Measurements from ENCODE around the gene GLUD1.
"Not testable (repeated sequence)": the region's sequence is repeated elsewhere in the genome, so short reads cannot be mapped to it uniquely, and the experiment has no call there.

Gene GLUD1

GRCh38 chr10:87094373-87095235 lies at the start of gene GLUD1, which contains the start of gene SHLD2:
TSS of gene GLUD1 (minus strand) at chr10:87094843. CDS start at chr10:87094769, 74 bp downstream.
TSS of gene SHLD2 (plus strand) at chr10:87095206. CDS start at chr10:87151355, 56,149 bp downstream.
- peak; percentile 94 for DNase-seq (ENCODE audit: low spot score)

- not testable (repeated sequence) for DNase-seq (ENCODE audit: low spot score)
These were observed 48.4 kb upstream of the GLUD1 start for GRCh38 chr10:87143109-87143418.

GRCh38 chr10:87142230-87143108 lies 47.8 kb upstream of the GLUD1 start:
- not testable (repeated sequence) for DNase-seq (ENCODE audit: low spot score)

GRCh38 chr10:87137478-87137877 lies 42.8 kb upstream of the GLUD1 start:
- not testable (repeated sequence) for DNase-seq (ENCODE audit: low spot score)

GRCh38 chr10:87134440-87134839 lies 39.8 kb upstream of the GLUD1 start:
- not testable (repeated sequence) for DNase-seq (ENCODE audit: low spot score)

- DNase-seq (ENCODE audit: low spot score), result not testable (repeated sequence)
These were observed 39.3 kb upstream of the GLUD1 start for GRCh38 chr10:87133936-87134335.

- not testable (repeated sequence) for DNase-seq (ENCODE audit: low spot score)
These were observed 37.5 kb upstream of the GLUD1 start for GRCh38 chr10:87132176-87132575.

- DNase-seq (ENCODE audit: low spot score), result not testable (repeated sequence)
These were observed 33.0 kb upstream of the GLUD1 start for GRCh38 chr10:87127607-87128156.

- DNase-seq (ENCODE audit: low spot score), result not testable (repeated sequence)
These were observed 32.4 kb upstream of the GLUD1 start for GRCh38 chr10:87127048-87127447.

- not testable (repeated sequence) for DNase-seq (ENCODE audit: low spot score)
These were observed 28.7 kb upstream of the GLUD1 start for GRCh38 chr10:87123351-87123750.

GRCh38 chr10:87119029-87119428 lies 24.4 kb upstream of the GLUD1 start:
- not testable (repeated sequence) for DNase-seq (ENCODE audit: low spot score)

- DNase-seq (ENCODE audit: low spot score), result not testable (repeated sequence)
These were observed 23.5 kb upstream of the GLUD1 start for GRCh38 chr10:87118122-87118521.

- DNase-seq (ENCODE audit: low spot score), result no peak
These were observed 10.9 kb upstream of the GLUD1 start for GRCh38 chr10:87105446-87106124.

GRCh38 chr10:87104727-87105126 lies 10.1 kb upstream of the GLUD1 start:
- DNase-seq (ENCODE audit: low spot score), result not testable (repeated sequence)

- no peak for DNase-seq (ENCODE audit: low spot score)
These were observed 7.4 kb upstream of the GLUD1 start for GRCh38 chr10:87101996-87102395.

- peak; percentile 65 for DNase-seq (ENCODE audit: low spot score)
These were observed 748 bp upstream of the GLUD1 start for GRCh38 chr10:87095236-87095945.

GRCh38 chr10:87093632-87094372 lies 841 bp downstream of the GLUD1 start:
- DNase-seq (ENCODE audit: low spot score), result peak; percentile 56

- no peak for DNase-seq (ENCODE audit: low spot score)
These were observed 1.6 kb downstream of the GLUD1 start for GRCh38 chr10:87092861-87093631.

GRCh38 chr10:87092376-87092860 lies 2.2 kb downstream of the GLUD1 start:
- DNase-seq (ENCODE audit: low spot score), result no peak
